HepG2 (cell line): ENCODE data around the gene BYSL. TPM values are rescaled to one million over a fixed set of nuclear protein-coding genes. Genes with fewer than 3 reads are reported as not detected.
A peak's percentile ranks its signal among the peaks of the same experiment; 100 is the strongest.

Source experiments
- CENPT ChIP-seq: sonication (generic); formaldehyde crosslinking; IDR thresholded peaks from 2 replicates; pipeline ENCODE4 v1.8.0; 2022; ENCODE audit warnings: low read depth, mild to moderate bottlenecking, moderate library complexity, missing genetic modification reagents
- CHCHD3 ChIP-seq: sonication (generic); formaldehyde crosslinking; IDR thresholded peaks from 2 replicates; pipeline ENCODE4 v1.8.0; 2022; ENCODE audit warnings: mild to moderate bottlenecking, missing genetic modification reagents, moderate library complexity
- KAT8 ChIP-seq: IDR thresholded peaks from 2 replicates; pipeline ENCODE4 v1.6.1; 2016; ENCODE audit warnings: missing genetic modification reagents, missing compliant biosample characterization
- KDM5B ChIP-seq: sonication (generic); formaldehyde crosslinking; IDR thresholded peaks from 2 replicates; pipeline ENCODE4 v1.4.0; 2020; ENCODE audit warnings: missing genetic modification reagents, mild to moderate bottlenecking, borderline replicate concordance
- RFX5 ChIP-seq: IDR thresholded peaks from 2 replicates; pipeline ENCODE4 v1.6.1; 2011; ENCODE audit warnings: low read depth, low read length, improper control_type of control experiment
- SIN3B ChIP-seq: fragments of 150-350 bp; IDR thresholded peaks from 2 replicates; pipeline ENCODE4 v1.6.1; 2014; ENCODE audit warnings: low read length
- YEATS2 ChIP-seq: sonication (generic); formaldehyde crosslinking; IDR thresholded peaks from 2 replicates; pipeline ENCODE4 v1.4.0; 2020; ENCODE audit warnings: missing genetic modification reagents, borderline replicate concordance
- ZNF232 ChIP-seq: sonication (generic); formaldehyde crosslinking; IDR thresholded peaks from 2 replicates; pipeline ENCODE4 v1.4.0; 2020; ENCODE audit warnings: missing genetic modification reagents, borderline replicate concordance
- ZNF350 ChIP-seq: sonication (generic); formaldehyde crosslinking; IDR thresholded peaks from 2 replicates; pipeline ENCODE4 v1.4.0; 2020; ENCODE audit warnings: mild to moderate bottlenecking, low read depth, missing genetic modification reagents, borderline replicate concordance
- ZNF547 ChIP-seq: sonication (generic); formaldehyde crosslinking; IDR thresholded peaks from 2 replicates; pipeline ENCODE4 v1.5.1; 2020; ENCODE audit warnings: mild to moderate bottlenecking, missing genetic modification reagents
- ZNF660 ChIP-seq: sonication (generic); formaldehyde crosslinking; IDR thresholded peaks from 2 replicates; pipeline ENCODE4 v1.5.1; 2020; ENCODE audit warnings: mild to moderate bottlenecking, low read depth, missing genetic modification reagents, borderline replicate concordance
- ZNF746 ChIP-seq: sonication (generic); formaldehyde crosslinking; IDR thresholded peaks from 2 replicates; pipeline ENCODE4 v1.8.0; 2022; ENCODE audit warnings: mild to moderate bottlenecking, missing genetic modification reagents
- ZNF841 ChIP-seq: sonication (generic); formaldehyde crosslinking; IDR thresholded peaks from 2 replicates; pipeline ENCODE4 v1.8.1; 2023; ENCODE audit warnings: missing genetic modification reagents, borderline replicate concordance
- polyA plus RNA-seq, 8 experiments: library from polyadenylated mRNA; depleted of rRNA in 3 of 8; stranded (reverse) in 7 of 8; unstranded in 1 of 8; fragments of >200 nt; fragmentation: Illumina TruSeq in 4 of 8; extraction: Trizol in 4 of 8; gene quantifications; 2 replicates each; pipeline versions ENCODE4 v1.2.1 to v1.2.3, GENCODE V29; 2011 to 2016; ENCODE audit warnings: low read depth in 4 of 8, missing spikeins in 1 of 8, mixed read lengths in 1 of 8; ENCODE audit not compliant: insufficient read depth in 1 of 8
- total RNA-seq, 5 experiments: library from RNA; depleted of rRNA; stranded (reverse); fragments of >200 nt; fragmentation: Illumina TruSeq; extraction: Trizol; gene quantifications; 2 replicates each; pipeline ENCODE4 v1.2.3, GENCODE V29; 2016; ENCODE audit warnings: low read depth in 1 of 5
- TF ChIP-seq, protein P1 (sequence below): IDR thresholded peaks from 2 replicates; pipeline ENCODE4 v1.6.1; 2016; ENCODE audit warnings: low read depth, control low read depth
- TF ChIP-seq, protein P2 (sequence below): sonication (generic); formaldehyde crosslinking; IDR thresholded peaks from 2 replicates; pipeline ENCODE4 v1.4.0; 2020; ENCODE audit warnings: mild to moderate bottlenecking, missing genetic modification reagents
- TF ChIP-seq, protein P3 (sequence below): sonication (generic); formaldehyde crosslinking; IDR thresholded peaks from 2 replicates; pipeline ENCODE4 v1.5.0; 2020; ENCODE audit warnings: mild to moderate bottlenecking, missing genetic modification reagents, moderate library complexity
- TF ChIP-seq, protein P4 (sequence below): sonication (generic); formaldehyde crosslinking; IDR thresholded peaks from 2 replicates; pipeline ENCODE4 v1.5.0; 2020; ENCODE audit warnings: missing genetic modification reagents
- TF ChIP-seq, protein P5 (sequence below): sonication (generic); formaldehyde crosslinking; IDR thresholded peaks from 2 replicates; pipeline ENCODE4 v1.4.0; 2020; ENCODE audit warnings: missing genetic modification reagents, borderline replicate concordance

Gene BYSL
- total and polyA plus RNA-seq, 2 of the 13 experiments (the other 11 are each of a cell fraction or from before 2014, with no cell fraction given): 27.9 to 28.6 TPM

DNA sequence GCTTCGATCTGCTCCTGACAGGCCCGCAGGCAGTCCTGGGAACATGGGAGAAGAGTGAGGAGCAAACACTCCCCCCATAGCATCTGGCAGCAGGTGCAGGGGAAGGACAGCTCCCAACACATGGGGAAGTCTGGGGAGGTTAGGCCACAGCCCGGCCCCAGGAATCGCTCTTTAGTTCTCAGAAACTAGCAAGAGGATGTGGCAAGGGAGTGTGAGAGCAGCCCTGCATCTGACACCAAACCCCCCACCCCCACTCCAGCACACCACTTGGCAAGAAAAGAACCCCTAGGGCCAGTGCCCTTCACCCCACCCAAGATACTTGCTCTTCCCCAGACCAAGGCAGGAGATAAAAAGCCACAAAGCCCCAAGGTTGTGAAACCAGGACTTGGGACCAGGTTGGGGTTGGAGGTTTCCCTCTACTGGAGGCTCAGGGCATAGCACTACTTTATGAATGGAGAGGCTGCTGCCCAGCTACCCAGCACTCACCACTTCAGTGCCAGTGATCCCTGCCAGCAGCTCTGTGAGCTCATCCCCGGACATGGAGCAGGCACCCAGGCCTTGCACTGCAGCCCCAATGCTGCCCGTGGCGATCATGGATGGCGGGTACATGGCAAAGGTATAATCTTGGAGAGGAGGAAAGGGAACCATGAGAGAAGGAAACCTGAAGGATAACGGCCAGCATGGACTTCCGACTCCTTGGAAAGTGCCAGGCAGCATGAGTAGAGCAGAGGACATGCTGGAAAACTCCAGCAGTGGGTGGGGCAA lies 15.0 kb downstream of the BYSL start (continued):
- no peak for TF ChIP-seq ZNF660 (CRISPR knock-in tag)
- TF ChIP-seq, protein P1, sequence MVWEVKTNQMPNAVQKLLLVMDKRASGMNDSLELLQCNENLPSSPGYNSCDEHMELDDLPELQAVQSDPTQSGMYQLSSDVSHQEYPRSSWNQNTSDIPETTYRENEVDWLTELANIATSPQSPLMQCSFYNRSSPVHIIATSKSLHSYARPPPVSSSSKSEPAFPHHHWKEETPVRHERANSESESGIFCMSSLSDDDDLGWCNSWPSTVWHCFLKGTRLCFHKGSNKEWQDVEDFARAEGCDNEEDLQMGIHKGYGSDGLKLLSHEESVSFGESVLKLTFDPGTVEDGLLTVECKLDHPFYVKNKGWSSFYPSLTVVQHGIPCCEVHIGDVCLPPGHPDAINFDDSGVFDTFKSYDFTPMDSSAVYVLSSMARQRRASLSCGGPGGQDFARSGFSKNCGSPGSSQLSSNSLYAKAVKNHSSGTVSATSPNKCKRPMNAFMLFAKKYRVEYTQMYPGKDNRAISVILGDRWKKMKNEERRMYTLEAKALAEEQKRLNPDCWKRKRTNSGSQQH (CRISPR knock-in tag): no peak
- TF ChIP-seq SIN3B: 0 out of 2 replicates have a peak, but pooled peaks have one; percentile 33
- TF ChIP-seq, protein P2, sequence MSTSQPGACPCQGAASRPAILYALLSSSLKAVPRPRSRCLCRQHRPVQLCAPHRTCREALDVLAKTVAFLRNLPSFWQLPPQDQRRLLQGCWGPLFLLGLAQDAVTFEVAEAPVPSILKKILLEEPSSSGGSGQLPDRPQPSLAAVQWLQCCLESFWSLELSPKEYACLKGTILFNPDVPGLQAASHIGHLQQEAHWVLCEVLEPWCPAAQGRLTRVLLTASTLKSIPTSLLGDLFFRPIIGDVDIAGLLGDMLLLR (CRISPR knock-in tag): peak; percentile 53; the same call in 1 of the 2 replicates
- TF ChIP-seq ZNF350 (CRISPR knock-in tag): 0 out of 2 replicates have a peak, but pooled peaks have one; percentile 16
- peak; percentile 57; the same call in 1 of the 2 replicates for TF ChIP-seq KDM5B (CRISPR knock-in tag)
- 0 out of 2 replicates have a peak, but pooled peaks have one; percentile 43 for TF ChIP-seq YEATS2 (CRISPR knock-in tag)
- no peak for TF ChIP-seq KAT8
- no peak for TF ChIP-seq CHCHD3
- TF ChIP-seq ZNF746 (CRISPR knock-in tag): no peak
- no peak for TF ChIP-seq ZNF547 (CRISPR knock-in tag)
- no peak for TF ChIP-seq CENPT
- TF ChIP-seq, protein P3, sequence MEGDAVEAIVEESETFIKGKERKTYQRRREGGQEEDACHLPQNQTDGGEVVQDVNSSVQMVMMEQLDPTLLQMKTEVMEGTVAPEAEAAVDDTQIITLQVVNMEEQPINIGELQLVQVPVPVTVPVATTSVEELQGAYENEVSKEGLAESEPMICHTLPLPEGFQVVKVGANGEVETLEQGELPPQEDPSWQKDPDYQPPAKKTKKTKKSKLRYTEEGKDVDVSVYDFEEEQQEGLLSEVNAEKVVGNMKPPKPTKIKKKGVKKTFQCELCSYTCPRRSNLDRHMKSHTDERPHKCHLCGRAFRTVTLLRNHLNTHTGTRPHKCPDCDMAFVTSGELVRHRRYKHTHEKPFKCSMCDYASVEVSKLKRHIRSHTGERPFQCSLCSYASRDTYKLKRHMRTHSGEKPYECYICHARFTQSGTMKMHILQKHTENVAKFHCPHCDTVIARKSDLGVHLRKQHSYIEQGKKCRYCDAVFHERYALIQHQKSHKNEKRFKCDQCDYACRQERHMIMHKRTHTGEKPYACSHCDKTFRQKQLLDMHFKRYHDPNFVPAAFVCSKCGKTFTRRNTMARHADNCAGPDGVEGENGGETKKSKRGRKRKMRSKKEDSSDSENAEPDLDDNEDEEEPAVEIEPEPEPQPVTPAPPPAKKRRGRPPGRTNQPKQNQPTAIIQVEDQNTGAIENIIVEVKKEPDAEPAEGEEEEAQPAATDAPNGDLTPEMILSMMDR (CRISPR knock-in tag): peak; percentile 92
- TF ChIP-seq, protein P4, sequence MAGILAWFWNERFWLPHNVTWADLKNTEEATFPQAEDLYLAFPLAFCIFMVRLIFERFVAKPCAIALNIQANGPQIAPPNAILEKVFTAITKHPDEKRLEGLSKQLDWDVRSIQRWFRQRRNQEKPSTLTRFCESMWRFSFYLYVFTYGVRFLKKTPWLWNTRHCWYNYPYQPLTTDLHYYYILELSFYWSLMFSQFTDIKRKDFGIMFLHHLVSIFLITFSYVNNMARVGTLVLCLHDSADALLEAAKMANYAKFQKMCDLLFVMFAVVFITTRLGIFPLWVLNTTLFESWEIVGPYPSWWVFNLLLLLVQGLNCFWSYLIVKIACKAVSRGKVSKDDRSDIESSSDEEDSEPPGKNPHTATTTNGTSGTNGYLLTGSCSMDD (CRISPR knock-in tag): no peak
- no peak for TF ChIP-seq ZNF841 (CRISPR knock-in tag)
- TF ChIP-seq ZNF232 (CRISPR knock-in tag): no peak
- TF ChIP-seq RFX5: no peak
- TF ChIP-seq, protein P5, sequence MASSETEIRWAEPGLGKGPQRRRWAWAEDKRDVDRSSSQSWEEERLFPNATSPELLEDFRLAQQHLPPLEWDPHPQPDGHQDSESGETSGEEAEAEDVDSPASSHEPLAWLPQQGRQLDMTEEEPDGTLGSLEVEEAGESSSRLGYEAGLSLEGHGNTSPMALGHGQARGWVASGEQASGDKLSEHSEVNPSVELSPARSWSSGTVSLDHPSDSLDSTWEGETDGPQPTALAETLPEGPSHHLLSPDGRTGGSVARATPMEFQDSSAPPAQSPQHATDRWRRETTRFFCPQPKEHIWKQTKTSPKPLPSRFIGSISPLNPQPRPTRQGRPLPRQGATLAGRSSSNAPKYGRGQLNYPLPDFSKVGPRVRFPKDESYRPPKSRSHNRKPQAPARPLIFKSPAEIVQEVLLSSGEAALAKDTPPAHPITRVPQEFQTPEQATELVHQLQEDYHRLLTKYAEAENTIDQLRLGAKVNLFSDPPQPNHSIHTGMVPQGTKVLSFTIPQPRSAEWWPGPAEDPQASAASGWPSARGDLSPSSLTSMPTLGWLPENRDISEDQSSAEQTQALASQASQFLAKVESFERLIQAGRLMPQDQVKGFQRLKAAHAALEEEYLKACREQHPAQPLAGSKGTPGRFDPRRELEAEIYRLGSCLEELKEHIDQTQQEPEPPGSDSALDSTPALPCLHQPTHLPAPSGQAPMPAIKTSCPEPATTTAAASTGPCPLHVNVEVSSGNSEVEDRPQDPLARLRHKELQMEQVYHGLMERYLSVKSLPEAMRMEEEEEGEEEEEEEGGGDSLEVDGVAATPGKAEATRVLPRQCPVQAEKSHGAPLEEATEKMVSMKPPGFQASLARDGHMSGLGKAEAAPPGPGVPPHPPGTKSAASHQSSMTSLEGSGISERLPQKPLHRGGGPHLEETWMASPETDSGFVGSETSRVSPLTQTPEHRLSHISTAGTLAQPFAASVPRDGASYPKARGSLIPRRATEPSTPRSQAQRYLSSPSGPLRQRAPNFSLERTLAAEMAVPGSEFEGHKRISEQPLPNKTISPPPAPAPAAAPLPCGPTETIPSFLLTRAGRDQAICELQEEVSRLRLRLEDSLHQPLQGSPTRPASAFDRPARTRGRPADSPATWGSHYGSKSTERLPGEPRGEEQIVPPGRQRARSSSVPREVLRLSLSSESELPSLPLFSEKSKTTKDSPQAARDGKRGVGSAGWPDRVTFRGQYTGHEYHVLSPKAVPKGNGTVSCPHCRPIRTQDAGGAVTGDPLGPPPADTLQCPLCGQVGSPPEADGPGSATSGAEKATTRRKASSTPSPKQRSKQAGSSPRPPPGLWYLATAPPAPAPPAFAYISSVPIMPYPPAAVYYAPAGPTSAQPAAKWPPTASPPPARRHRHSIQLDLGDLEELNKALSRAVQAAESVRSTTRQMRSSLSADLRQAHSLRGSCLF (CRISPR knock-in tag): no peak
